Fibroblast of skin of back (primary cell): ENCODE data around the gene BOK.

Source experiments
- DNase-seq: peaks from one replicate; pipeline ENCODE4 v3.0.0-alpha.2; 2013

Gene BOK

DNA sequence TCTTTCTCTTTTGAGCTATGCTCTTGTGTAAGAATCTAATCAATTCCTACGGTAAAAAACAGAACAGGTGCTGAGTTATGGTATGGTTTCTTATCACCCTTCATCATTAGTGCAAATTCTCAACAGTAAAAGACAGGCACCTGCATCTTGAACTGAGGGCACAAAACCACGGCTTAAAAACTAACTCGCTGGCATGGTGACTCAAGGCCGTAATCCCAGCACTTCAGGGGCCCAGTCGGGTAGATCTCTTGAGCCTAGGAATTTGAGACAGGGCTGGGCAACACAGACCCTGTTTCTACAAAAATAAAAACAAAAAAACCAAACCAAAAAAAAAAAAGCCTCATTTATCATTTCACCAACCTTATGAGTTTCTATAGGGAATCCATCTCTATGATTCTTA is 45.1 kb downstream of the BOK start:
- no peak for DNase-seq

GRCh38 chr2:241606186-241606585 is 47.6 kb downstream of the BOK start:
- DNase-seq: no peak

DNA sequence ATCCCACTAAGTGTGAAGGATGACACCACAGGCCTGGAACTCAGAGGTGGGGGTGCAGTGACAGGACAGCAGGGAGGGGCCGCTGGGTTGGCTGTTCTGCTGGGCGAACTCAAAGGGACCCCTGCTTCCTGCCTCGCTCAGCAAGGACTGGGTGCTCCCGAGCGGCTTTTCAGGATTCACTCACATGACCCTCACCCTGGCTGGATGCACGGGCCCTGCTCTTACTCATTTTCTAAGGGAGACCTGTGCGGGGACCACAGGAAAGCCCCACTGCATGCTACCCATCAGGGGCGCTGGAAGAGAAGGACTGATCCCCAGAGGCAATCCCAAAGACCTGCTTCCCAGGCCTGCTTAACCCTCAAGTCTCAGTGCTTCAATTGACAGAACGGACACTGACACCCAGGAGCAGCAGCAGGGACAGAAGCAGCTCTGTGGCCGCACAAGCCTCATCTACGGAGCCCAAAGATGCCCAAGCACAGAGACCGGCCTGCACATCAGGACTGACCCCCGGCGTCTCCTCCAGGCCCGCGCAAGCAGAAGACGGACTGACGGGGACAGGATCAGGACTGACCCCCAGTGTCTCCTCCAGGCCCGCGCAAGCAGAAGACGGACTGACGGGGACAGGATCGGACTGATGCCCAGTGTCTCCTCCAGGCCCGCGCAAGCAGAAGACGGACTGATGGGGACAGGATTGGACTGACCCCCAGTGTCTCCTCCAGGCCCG is 48.8 kb downstream of the BOK start:
- DNase-seq: no peak

DNA sequence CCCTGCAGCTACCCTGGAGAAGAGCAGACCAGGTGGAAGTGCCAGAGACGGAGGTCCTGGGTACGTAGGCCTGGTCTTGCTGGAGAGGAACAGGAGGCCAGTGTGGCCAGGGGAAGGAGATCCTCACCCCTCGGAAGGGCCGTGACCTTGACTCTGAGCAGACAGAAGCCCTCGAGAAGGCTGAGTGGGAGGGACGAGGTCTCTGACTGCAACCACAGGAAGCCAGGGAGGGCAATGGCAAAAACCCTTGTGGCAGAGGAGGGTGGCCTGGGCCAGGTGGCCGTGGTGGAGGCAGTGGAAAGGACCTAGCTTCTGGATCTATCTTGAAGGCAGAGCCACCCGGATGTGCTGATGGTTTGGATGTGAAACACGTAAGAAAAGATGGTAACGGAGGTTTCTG is 50.3 kb downstream of the BOK start:
- DNase-seq: no peak

GRCh38 chr2:241609859-241610793 is 51.6 kb downstream of the BOK start:
- DNase-seq: peak; percentile 87

DNA sequence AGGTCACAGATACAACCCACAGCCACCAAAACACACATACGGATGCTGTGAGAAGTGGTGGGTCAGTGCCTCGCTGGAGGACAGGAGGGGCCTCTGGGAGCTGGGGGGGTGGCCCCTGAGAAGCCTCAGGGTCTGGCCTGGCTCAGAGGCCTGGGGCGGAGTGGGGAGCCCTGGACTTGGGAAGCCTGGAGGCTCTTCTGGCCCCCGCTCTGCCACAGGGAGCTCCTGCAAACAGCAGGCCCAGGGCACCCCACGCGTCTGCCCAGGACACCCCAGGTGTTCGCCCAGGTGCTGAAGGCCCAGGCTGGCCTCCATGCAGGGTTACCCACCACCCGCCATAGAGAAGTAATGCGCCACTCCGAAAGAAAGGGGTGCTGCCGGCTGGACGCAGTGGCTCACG is 52.5 kb downstream of the BOK start:
- DNase-seq: no peak

DNA sequence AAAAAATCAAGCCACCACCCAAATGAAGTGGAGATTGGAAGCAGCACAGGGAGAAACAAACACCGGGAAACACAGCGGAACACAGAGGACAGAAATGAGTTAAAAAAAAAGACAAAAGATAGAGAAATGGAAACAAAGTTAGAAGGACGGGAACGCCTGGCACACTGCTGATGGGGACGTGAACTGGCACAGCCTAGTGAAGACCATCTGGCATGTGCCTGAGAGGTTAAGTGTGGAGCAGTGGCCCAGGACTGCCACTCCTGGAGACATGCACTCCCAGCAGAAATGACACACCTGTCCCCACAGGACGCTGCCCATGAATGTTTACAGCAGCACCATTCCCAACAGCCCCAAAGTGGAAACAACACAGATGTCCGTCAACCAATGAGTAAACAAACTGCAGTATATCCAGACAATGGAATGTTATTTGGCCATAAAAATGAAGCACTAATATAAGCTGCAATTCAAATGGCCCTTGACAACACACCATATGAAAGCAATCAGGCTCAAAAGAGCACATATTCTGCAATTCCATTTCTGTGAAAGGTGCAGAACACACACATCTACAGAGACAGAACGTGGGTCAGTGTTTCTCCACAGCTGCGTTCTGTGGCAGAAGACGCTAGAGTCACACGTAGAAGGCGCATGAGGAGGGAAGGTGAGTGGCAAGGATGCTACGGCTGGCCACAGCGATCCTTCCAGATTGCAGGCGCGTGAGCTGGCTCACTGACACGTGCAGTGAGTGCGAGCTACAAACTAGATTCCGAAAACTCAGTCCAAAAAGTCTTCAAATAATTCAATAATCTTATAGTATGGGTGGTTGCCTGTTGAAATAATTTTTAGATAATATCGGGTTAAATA is 53.8 kb downstream of the BOK start:
- DNase-seq: no peak

DNA sequence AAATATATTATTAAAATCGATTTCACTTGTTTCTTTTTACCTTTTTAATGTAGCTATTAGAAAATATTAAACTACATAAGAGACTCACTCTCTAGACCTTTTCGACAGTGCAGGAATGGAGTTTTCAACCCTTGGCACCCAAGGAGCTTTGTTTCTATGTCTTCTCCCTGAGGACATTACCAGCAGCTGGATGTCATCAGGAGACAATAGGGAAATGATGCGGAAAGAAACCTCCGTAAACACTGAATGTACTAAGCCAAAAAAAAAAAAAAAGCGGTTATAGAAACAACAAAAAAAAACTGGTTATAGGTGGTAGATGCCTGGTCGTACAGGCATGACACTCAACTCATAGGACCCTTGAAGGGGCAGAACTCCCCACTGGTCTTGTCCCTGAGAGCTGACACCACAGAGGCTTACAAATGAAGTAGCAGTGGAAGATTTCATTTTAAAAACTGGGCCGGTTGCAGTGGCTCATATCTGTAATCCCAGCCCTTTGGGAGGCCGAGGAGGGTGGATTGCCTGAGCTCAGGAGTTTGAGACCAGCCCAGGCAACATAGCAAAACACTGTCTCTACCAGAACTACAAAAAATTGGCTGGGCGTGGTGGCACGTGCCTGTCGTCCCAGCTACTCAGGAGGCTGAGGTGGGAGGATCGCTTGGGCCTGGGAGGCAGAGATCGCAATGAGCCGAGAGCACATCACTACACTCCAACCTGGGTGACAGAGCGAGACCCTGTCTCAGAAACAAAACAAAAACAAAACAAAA is 54.7 kb downstream of the BOK start:
- no peak for DNase-seq

DNA sequence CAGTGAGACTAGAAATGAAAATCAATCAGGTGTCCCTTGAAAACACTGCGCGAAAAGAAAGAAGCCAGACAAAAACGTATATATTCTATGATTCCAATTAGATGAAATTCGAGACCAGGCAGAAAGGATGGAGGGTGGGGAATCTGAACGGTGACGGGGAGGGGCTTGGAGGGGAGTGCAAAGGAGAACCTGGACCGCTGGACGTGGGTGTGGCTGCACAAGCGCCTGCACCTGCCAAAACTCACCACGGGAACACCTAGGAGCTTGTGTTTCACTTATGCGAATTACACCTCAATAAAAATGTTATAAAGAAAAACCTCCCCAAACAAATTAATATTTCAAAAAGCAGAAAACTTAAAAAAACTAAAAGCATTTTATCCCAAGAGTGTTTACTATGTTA is 56.5 kb downstream of the BOK start:
- no peak for DNase-seq

DNA sequence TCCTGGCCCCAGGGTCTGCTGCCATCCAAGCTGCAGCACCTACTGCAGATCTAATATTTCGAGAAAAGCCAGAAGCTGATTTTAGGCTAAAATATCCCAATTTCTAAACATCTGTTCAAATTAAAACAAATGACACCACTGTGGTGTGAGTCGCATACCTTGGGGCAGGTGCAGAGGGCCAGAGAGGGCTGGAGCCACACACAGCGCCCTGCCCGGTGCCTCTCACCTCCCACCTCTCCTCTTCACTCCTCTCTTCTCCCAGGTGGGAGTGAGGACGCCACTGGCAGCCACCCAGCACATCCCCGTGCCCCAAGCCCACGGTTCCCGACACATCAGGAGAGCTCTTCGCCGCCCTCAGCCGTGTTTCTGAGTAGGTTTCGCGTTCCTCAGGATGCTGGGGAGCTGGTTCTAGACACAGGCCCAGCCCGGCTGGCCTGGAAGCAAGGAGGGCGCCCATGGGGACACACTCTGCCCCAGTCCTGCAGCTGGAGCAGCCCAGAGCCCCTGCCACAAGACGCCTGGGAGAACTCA is 57.0 kb downstream of the BOK start:
- no peak for DNase-seq

- no peak for DNase-seq
Measured at GRCh38 chr2:241616168-241617125, 57.9 kb downstream of the BOK start.

GRCh38 chr2:241617431-241618154 is 59.0 kb downstream of the BOK start:
- peak; percentile 39 for DNase-seq

- DNase-seq: no peak
Measured at GRCh38 chr2:241618296-241618805, 59.8 kb downstream of the BOK start.

GRCh38 chr2:241618829-241619228 is 60.3 kb downstream of the BOK start:
- DNase-seq: no peak

GRCh38 chr2:241619597-241620418 is 61.3 kb downstream of the BOK start:
- DNase-seq: no peak

GRCh38 chr2:241620419-241620769 is 61.8 kb downstream of the BOK start:
- DNase-seq: peak; percentile 40
